ENCODE measurements around the gene KIF4B. TPM values are rescaled to one million over a fixed set of nuclear protein-coding genes. Genes with fewer than 3 reads are reported as not detected.

The KIF4B gene
- total RNA-seq, 1 donor from 2014 or later, result 0.25 TPM

Other genes with a start within 250 kb of the KIF4B start
- 5.4 TPM for gene FAXDC2, start 163.2 kb upstream of the KIF4B start, total RNA-seq
- gene CNOT8, start 155.1 kb upstream of the KIF4B start, total RNA-seq, result 92.9 TPM
- gene GEMIN5, start 75.5 kb upstream of the KIF4B start, total RNA-seq, result 17.9 TPM
- gene MRPL22, start 72.7 kb upstream of the KIF4B start, total RNA-seq, result 19.9 TPM